ENCODE results near the gene KRTAP5-11. TPM values are rescaled to one million over a fixed set of nuclear protein-coding genes. Genes with fewer than 3 reads are reported as not detected.
"Not testable (repeated sequence)": the region's sequence is repeated elsewhere in the genome, so short reads cannot be mapped to it uniquely, and the experiment has no call there.

KRTAP5-11 gene, protein sequence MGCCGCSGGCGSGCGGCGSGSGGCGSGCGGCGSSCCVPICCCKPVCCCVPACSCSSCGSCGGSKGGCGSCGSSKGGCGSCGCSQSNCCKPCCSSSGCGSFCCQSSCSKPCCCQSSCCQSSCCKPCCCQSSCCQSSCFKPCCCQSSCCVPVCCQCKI
- total RNA-seq (2014; rRNA removed; shearing (Covaris generic)) (not detected in 2 replicates), polyA plus RNA-seq (2016; fragmentation: Nextera tagmentation; extraction: Ambion mirVana) (not detected in 2 replicates)

DNA sequence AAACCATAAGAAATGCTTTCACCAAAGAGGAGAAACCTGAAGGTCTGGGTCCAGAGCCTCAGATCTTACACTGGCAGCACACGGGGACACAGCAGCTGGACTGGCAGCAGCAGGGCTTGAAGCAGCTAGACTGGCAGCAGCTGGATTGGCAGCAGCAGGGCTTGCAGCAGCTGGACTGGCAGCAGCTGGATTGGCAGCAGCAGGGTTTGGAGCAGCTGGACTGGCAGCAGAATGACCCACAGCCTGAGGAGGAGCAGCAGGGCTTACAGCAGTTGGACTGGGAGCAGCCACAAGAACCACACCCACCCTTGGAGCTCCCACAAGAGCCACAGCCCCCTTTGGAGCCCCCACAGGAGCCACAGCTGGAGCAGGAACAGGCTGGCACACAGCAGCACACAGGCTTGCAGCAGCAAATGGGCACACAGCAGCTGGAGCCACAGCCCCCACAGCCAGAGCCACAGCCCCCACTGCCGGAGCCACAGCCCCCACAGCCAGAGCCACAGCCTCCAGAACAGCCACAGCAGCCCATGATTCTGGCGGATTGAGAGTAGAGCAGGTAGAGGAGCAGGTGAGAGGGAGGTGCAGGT is at the start of gene KRTAP5-11:
Gene KRTAP5-11, minus strand, starts transcription at position 567 of the 587 bp plus-strand sequence. Its CDS starts 38 bp downstream, at position 529.
- Histone ChIP-seq H3F3A (ENCODE audit: insufficient read depth) (no peaks in the 10 kb centered on the region), H3K27ac (no peak within 1 kb of the TSS), H3K79me2 (ENCODE audit: insufficient read depth) (no peaks in the 10 kb centered on the region), H3K9me2 (ENCODE audit: insufficient read depth) (no peaks in the 10 kb centered on the region), H3K9ac (no peak within 1 kb of the TSS), H3K36me3 (ENCODE audit: low read depth) (no peaks in the 10 kb centered on the region), H3K9me3 (ENCODE audit: low read depth) (no peaks in the 10 kb centered on the region), H3K4me2 (ENCODE audit: unreplicated experiment) (no peak within 1 kb of the TSS), H3K27me3 (replicated peaks; ENCODE audit: insufficient read depth) (peaks cover 7% of the 10 kb centered on the region; the same call in 1 of the 2 replicates), H3K4me1 (ENCODE audit: insufficient read depth) (no peaks in the 10 kb centered on the region), H4K20me1 (ENCODE audit: insufficient read depth) (no peaks in the 10 kb centered on the region), H2AFZ (no peak within 1 kb of the TSS), H3K4me3 (no peak within 1 kb of the TSS)
- WGBS, 2 experiments (ENCODE audit: low coverage in 1 of 2, low lambda C conversion rate in 2 of 2, missing lambda C conversion rate in 2 of 2) = 9 to 16% methylated on average over 3 of the region's 3 CpGs
- in situ Hi-C loops (cut with MboI) = no loop called here
- TF ChIP-seq EZH2phosphoT487 (IDR thresholded peaks at IDR 0.05; ENCODE audit: insufficient read depth, low read depth) (no peak), EZH2 (IDR thresholded peaks at IDR 0.05; ENCODE audit: insufficient read depth, poor library complexity, severe bottlenecking) (no peak)
- no peak for DNase-seq

DNA sequence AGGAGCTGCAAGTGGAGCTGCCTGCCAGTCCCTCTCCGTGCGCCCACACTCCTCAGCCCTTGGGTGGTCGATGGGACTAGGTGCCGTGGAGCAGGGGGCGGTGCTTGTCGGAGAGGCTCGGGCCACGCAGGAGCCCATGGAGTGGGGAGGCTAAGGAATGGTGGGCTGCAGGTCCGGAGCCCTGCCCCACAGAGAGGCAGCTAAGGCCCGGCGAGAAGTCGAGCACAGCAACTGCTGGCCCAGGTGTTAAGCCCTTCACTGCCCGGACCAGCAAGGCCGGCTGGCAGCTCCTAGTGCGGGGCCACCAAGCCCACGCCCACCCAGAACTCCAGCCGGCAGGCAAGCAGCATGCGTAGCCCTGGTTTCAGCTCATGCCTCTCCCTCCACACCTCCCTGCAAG is 48.9 kb upstream of the KRTAP5-11 start:
- H3K4me3 ChIP-seq; H2AFZ ChIP-seq; H3K9ac ChIP-seq; H3K27ac ChIP-seq; H3K9me2 ChIP-seq (ENCODE audit: insufficient read depth); H3K4me1 ChIP-seq (ENCODE audit: insufficient read depth); DNase-seq; in situ Hi-C loops (cut with MboI); H4K20me1 ChIP-seq (ENCODE audit: insufficient read depth); H3K4me2 ChIP-seq (ENCODE audit: unreplicated experiment); H3K79me2 ChIP-seq (ENCODE audit: insufficient read depth); H3K36me3 ChIP-seq (ENCODE audit: low read depth); H3K9me3 ChIP-seq (ENCODE audit: low read depth); H3F3A ChIP-seq (ENCODE audit: insufficient read depth): not testable (repeated sequence)
- WGBS, 2 experiments (ENCODE audit: low coverage in 1 of 2, low lambda C conversion rate in 2 of 2, missing lambda C conversion rate in 2 of 2) = 22 to 25% methylated on average over 17 to 18 of the region's 18 CpGs
- H3K27me3 ChIP-seq (replicated peaks; ENCODE audit: insufficient read depth) = peaks cover 16% of the 10 kb centered on the region

GRCh38 chr11:71630071-71630470 is 47.4 kb upstream of the KRTAP5-11 start:
- H3K9me3 ChIP-seq (ENCODE audit: low read depth); H4K20me1 ChIP-seq (ENCODE audit: insufficient read depth); H3K27ac ChIP-seq; H3F3A ChIP-seq (ENCODE audit: insufficient read depth); in situ Hi-C loops (cut with MboI); H3K9ac ChIP-seq; H2AFZ ChIP-seq; H3K9me2 ChIP-seq (ENCODE audit: insufficient read depth); H3K4me2 ChIP-seq (ENCODE audit: unreplicated experiment); H3K27me3 ChIP-seq (replicated peaks; ENCODE audit: insufficient read depth); H3K4me3 ChIP-seq; H3K79me2 ChIP-seq (ENCODE audit: insufficient read depth); H3K36me3 ChIP-seq (ENCODE audit: low read depth); H3K4me1 ChIP-seq (ENCODE audit: insufficient read depth): not testable (repeated sequence)
- peak; percentile 1 for DNase-seq
- WGBS, 2 experiments (ENCODE audit: low coverage in 1 of 2, low lambda C conversion rate in 2 of 2, missing lambda C conversion rate in 2 of 2) = 0% methylated on average over 1 of the region's 1 CpG

DNA sequence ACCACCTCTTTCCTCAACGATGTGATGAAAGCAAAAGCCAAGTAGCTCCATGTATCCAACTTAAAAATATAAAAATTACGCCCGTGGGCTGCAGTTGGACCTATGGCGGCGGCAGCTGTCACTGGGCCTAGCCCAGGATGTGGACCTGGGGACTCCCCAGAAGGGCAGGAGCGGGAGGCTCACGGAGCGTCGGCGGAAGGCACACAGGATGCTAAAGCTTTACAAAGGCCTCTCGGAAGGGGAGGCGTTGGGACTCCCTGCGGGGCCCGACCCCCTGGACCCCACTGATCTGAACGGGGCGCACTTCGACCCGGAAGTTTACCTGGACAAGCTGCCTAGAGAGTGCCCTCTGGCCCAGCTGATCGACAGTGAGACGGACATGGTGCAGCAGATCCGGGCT is 46.3 kb upstream of the KRTAP5-11 start:
- in situ Hi-C loops (cut with MboI); DNase-seq; H3K4me2 ChIP-seq (ENCODE audit: unreplicated experiment); H4K20me1 ChIP-seq (ENCODE audit: insufficient read depth); H3K79me2 ChIP-seq (ENCODE audit: insufficient read depth); H3K4me1 ChIP-seq (ENCODE audit: insufficient read depth); H3F3A ChIP-seq (ENCODE audit: insufficient read depth); H3K9me2 ChIP-seq (ENCODE audit: insufficient read depth); H3K9ac ChIP-seq; H3K27ac ChIP-seq; H3K27me3 ChIP-seq (replicated peaks; ENCODE audit: insufficient read depth); H3K4me3 ChIP-seq; H3K9me3 ChIP-seq (ENCODE audit: low read depth); H2AFZ ChIP-seq; H3K36me3 ChIP-seq (ENCODE audit: low read depth): not testable (repeated sequence)
- WGBS, 2 experiments (ENCODE audit: low coverage in 1 of 2, low lambda C conversion rate in 2 of 2, missing lambda C conversion rate in 2 of 2) = 66 to 68% methylated on average over 18 to 21 of the region's 21 CpGs

DNA sequence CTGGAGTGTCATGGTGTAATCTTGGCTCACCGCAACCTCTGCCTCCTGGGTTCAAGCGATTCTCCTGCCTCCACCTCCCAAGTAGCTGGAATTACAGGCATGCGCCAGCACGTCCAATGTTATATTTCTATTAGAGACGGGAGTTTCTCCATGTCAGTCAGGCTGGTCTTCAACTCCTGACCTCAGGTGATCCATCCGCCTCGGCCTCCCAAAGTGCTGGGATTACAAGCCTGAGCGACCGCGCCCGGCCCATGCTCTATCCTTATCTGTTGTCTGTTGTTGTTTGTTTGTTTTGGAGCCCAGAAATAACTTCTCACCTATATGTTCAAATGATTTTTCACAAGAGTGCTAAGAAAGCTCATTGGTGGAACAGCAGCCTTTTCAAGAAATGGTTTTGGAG is 40.6 kb upstream of the KRTAP5-11 start:
- DNase-seq; H3K79me2 ChIP-seq (ENCODE audit: insufficient read depth); H3K4me3 ChIP-seq; H4K20me1 ChIP-seq (ENCODE audit: insufficient read depth); in situ Hi-C loops (cut with MboI); H3K27ac ChIP-seq; H3F3A ChIP-seq (ENCODE audit: insufficient read depth); H3K27me3 ChIP-seq (replicated peaks; ENCODE audit: insufficient read depth); H3K9me2 ChIP-seq (ENCODE audit: insufficient read depth); H3K9me3 ChIP-seq (ENCODE audit: low read depth); H3K4me2 ChIP-seq (ENCODE audit: unreplicated experiment); H2AFZ ChIP-seq; H3K4me1 ChIP-seq (ENCODE audit: insufficient read depth); H3K9ac ChIP-seq; H3K36me3 ChIP-seq (ENCODE audit: low read depth): not testable (repeated sequence)
- 73% methylated on average over 11 of the region's 11 CpGs for WGBS, 2 experiments (ENCODE audit: low coverage in 1 of 2, low lambda C conversion rate in 2 of 2, missing lambda C conversion rate in 2 of 2)

- H3K4me1 ChIP-seq (ENCODE audit: insufficient read depth); DNase-seq; H3K79me2 ChIP-seq (ENCODE audit: insufficient read depth); H2AFZ ChIP-seq; H3F3A ChIP-seq (ENCODE audit: insufficient read depth); H3K36me3 ChIP-seq (ENCODE audit: low read depth); H3K4me3 ChIP-seq; H3K27me3 ChIP-seq (replicated peaks; ENCODE audit: insufficient read depth); H3K9me2 ChIP-seq (ENCODE audit: insufficient read depth); H3K9me3 ChIP-seq (ENCODE audit: low read depth); H4K20me1 ChIP-seq (ENCODE audit: insufficient read depth); H3K9ac ChIP-seq; in situ Hi-C loops (cut with MboI); H3K27ac ChIP-seq; H3K4me2 ChIP-seq (ENCODE audit: unreplicated experiment): not testable (repeated sequence)
- WGBS, 2 experiments (ENCODE audit: low coverage in 1 of 2, low lambda C conversion rate in 2 of 2, missing lambda C conversion rate in 2 of 2) = 50 to 60% methylated on average over 14 of the region's 14 CpGs
Observed at GRCh38 chr11:71622561-71622960, 39.9 kb upstream of the KRTAP5-11 start.

DNA sequence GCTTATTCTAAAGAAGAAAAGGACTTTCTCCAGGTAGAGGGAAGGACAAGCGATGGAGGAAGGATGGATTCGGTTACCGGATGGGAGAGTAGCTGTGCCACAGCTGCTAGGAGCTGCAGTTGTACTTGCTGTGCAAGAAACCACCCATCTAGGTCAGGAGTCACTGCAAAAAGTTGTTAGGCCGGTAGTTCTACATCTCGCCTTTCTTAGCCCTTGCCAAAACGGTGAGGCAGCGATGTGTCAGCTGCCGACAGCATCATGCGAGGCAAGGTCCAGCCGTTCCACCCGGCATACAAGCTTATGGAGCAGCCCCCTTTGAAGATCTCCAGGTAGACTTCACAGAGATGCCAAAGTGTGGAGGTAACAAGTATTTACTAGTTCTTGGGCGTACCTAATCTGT is 32.3 kb upstream of the KRTAP5-11 start:
- H3K27me3 ChIP-seq (replicated peaks; ENCODE audit: insufficient read depth); DNase-seq; H3K9me2 ChIP-seq (ENCODE audit: insufficient read depth); H3K36me3 ChIP-seq (ENCODE audit: low read depth); H3K79me2 ChIP-seq (ENCODE audit: insufficient read depth); H3K9ac ChIP-seq; H4K20me1 ChIP-seq (ENCODE audit: insufficient read depth); H3K4me3 ChIP-seq; H3K27ac ChIP-seq; H3F3A ChIP-seq (ENCODE audit: insufficient read depth); H3K4me2 ChIP-seq (ENCODE audit: unreplicated experiment); in situ Hi-C loops (cut with MboI); H3K9me3 ChIP-seq (ENCODE audit: low read depth); H3K4me1 ChIP-seq (ENCODE audit: insufficient read depth); H2AFZ ChIP-seq: not testable (repeated sequence)
- WGBS, 2 experiments (ENCODE audit: low coverage in 1 of 2, low lambda C conversion rate in 2 of 2, missing lambda C conversion rate in 2 of 2) = 56 to 64% methylated on average over 10 to 12 of the region's 12 CpGs

Measured in GM23248 (cell line).